Ovary (tissue), 9 donors: ENCODE results near the gene SIX2. TPM values are rescaled to one million over a fixed set of nuclear protein-coding genes. Genes with fewer than 3 reads are reported as not detected.

Source experiments
- DNase-seq, 5 donors: peaks; one replicate each; pipeline ENCODE4 v3.0.0-alpha.2; 2019 to 2020
- H3K27ac ChIP-seq, 2 donors: fragments of 200-600 bp; one replicate each; pipeline versions ENCODE4 v1.5.1 to v1.8.0; 2019 to 2022
- H3K27me3 ChIP-seq: fragments of 200-600 bp; one replicate; pipeline ENCODE4 v1.8.0; 2022
- H3K36me3 ChIP-seq: fragments of 200-600 bp; sonication (generic); one replicate; pipeline ENCODE4 v1.5.1; 2019
- H3K4me1 ChIP-seq: one replicate; pipeline ENCODE4 v1.8.1; 2013; ENCODE audit warnings: mild to moderate bottlenecking, moderate library complexity; ENCODE audit not compliant: insufficient read depth
- H3K4me3 ChIP-seq: fragments of 200-600 bp; sonication (generic); one replicate; pipeline ENCODE4 v1.5.1; 2017
- H3K9me3 ChIP-seq, 2 donors: fragments of 200-600 bp in 1 of 2; sonication (generic) in 1 of 2; one replicate each; pipeline versions ENCODE4 v1.5.1 to v1.8.1; 2013 to 2019; ENCODE audit warnings: mild to moderate bottlenecking in 1 of 2, moderate library complexity in 1 of 2
- CTCF ChIP-seq, 3 donors: fragments of 450-650 bp in 2 of 3; fragments of 200-600 bp in 1 of 3; IDR thresholded peaks; one replicate each; pipeline versions ENCODE4 v1.5.1 to v1.8.0; 2016 to 2022; ENCODE audit warnings: antibody characterized with exemption in 3 of 3, mild to moderate bottlenecking in 1 of 3
- EP300 ChIP-seq: sonication (generic); formaldehyde crosslinking; IDR thresholded peaks from one replicate; pipeline ENCODE4 v1.6.1; 2017; ENCODE audit warnings: antibody characterized with exemption
- POLR2A ChIP-seq: fragments of 450-650 bp; IDR thresholded peaks from one replicate; pipeline ENCODE4 v1.6.1; 2017; ENCODE audit warnings: antibody characterized with exemption, mild to moderate bottlenecking, moderate library complexity
- WGBS, 3 donors: extraction: QIAGEN DNeasy Blood & Tissue Kit in 1 of 3; methylation state at CpG; one replicate each; pipeline versions ENCODE4 v1.1.5 to v1.1.7; 2013 to 2017; 5-methylcytosine and 5-hydroxymethylcytosine counted together
- intact Hi-C, 4 donors: fragments of 100-400 bp; cut with DNase I; formaldehyde crosslinking; loops; one replicate each; pipeline versions ENCODE4 v1.11.0 to v1.15.1; 2022 to 2023
- polyA plus RNA-seq, 2 donors: library from polyadenylated mRNA; stranded (reverse); fragments of 200-250 nt in 1 of 2; fragments of 350-450 nt in 1 of 2; fragmentation: Illumina TruSeq in 1 of 2; extraction: RNeasy Lipid Tissue Mini Kit (QIAGEN cat#74804) in 1 of 2; gene quantifications; one replicate each; pipeline ENCODE4 v1.2.3, GENCODE V29; 2013 to 2014
- total RNA-seq, 7 donors: library from RNA; depleted of rRNA in 2 of 7; stranded (reverse); fragments of >200 nt in 2 of 7; fragmentation: NEBNext Ultra II Directional in 3 of 7; extraction: Animal tissue kit (Norgen Biotek cat#: 25700) in 3 of 7; gene quantifications; one replicate each; pipeline versions ENCODE4 v1.1.0 to v1.2.4, GENCODE V29; 2016 to 2023
- donor health status: DM: no; HTN: no; CAD: no; lungs with moderate emphysema.
- donor health status: DM: no; HTN: no; CAD: no.
- donor health status: Bipolar disorder and iron deficiency.
- donor health status: DM: yes; HTN: yes; CAD: no.
- donor health status: DM: no; HTN: no; CAD: no.
- donor health status: DM: yes; HTN: yes; CAD: no.

SIX2 gene
- total and polyA plus RNA-seq, 9 donors: 0.06 to 0.46 (median 0.16) TPM; not detected in 3

- Histone ChIP-seq H3K27ac (no peak overlapping the region), H3K9me3 (no peaks in the 10 kb centered on the region), H3K27me3 (no peaks in the 10 kb centered on the region), H3K4me3 (no peak overlapping the region), H3K4me1 (no peaks in the 10 kb centered on the region), H3K36me3 (no peaks in the 10 kb centered on the region)
- intact Hi-C loops: no loop called here
- no peak for DNase-seq
- TF ChIP-seq POLR2A (no peak), CTCF (IDR thresholded peaks at IDR 0.05) (no peak), EP300 (no peak)
- 61 to 64% (median 62%) methylated on average over 6 of the region's 6 CpGs for WGBS, 3 donors
These were observed 42.2 kb downstream of the SIX2 start for GRCh38 chr2:44967056-44967455.

DNA sequence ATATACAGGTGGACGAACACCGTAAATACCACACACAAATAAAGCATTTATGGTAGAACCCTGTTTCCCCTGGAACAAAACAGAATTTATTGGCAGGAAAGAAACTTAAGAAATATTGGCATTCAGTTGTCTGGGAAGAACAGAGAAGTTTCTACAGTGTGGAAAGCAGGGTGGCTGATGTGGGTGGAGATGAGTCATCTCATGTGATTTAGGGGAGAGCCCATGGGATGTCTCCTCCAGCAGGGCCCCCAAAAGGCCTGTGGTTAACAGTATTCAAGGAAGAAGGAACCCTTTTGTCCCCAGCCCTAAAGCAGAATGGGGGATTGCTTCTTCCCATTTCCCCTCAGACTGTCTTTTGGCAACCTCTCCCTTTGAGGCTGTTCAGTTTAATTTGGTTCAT, 43.6 kb downstream of the SIX2 start:
- TF ChIP-seq EP300: no peak
- TF ChIP-seq CTCF (IDR thresholded peaks at IDR 0.05): no peak
- TF ChIP-seq POLR2A: no peak
- Histone ChIP-seq H3K27me3 (no peaks in the 10 kb centered on the region), H3K36me3 (no peaks in the 10 kb centered on the region), H3K9me3 (no peaks in the 10 kb centered on the region), H3K4me3 (no peak overlapping the region), H3K27ac (no peak overlapping the region), H3K4me1 (no peaks in the 10 kb centered on the region)
- intact Hi-C loops: no loop called here
- WGBS, 3 donors: 83 to 89% (median 87%) methylated on average over 2 of the region's 2 CpGs
- no peak for DNase-seq

GRCh38 chr2:44964752-44965236, 44.5 kb downstream of the SIX2 start:
- Histone ChIP-seq H3K27ac (no peak overlapping the region), H3K36me3 (no peaks in the 10 kb centered on the region), H3K27me3 (no peaks in the 10 kb centered on the region), H3K4me1 (no peaks in the 10 kb centered on the region), H3K4me3 (no peak overlapping the region), H3K9me3 (no peaks in the 10 kb centered on the region)
- no peak for DNase-seq
- WGBS, 3 donors: 11 to 21% (median 14%) methylated on average over 16 of the region's 16 CpGs
- TF ChIP-seq POLR2A (no peak), CTCF (IDR thresholded peaks at IDR 0.05) (no peak), EP300 (no peak)
- intact Hi-C loops: no loop called here

- Histone ChIP-seq H3K9me3 (no peaks in the 10 kb centered on the region), H3K27ac (no peak overlapping the region), H3K4me3 (no peak overlapping the region), H3K27me3 (no peaks in the 10 kb centered on the region), H3K4me1 (no peaks in the 10 kb centered on the region), H3K36me3 (no peaks in the 10 kb centered on the region)
- DNase-seq: no peak
- 75 to 87% (median 78%) methylated on average over 5 of the region's 5 CpGs for WGBS, 3 donors
- TF ChIP-seq POLR2A: no peak
- TF ChIP-seq CTCF (IDR thresholded peaks at IDR 0.05): no peak
- no peak for TF ChIP-seq EP300
- intact Hi-C loops: no loop called here
These were observed 47.0 kb downstream of the SIX2 start for GRCh38 chr2:44962176-44962695.
